Left ventricle myocardium inferior (tissue), 1 donor: ENCODE data around the gene MTHFSD. TPM values are rescaled to one million over a fixed set of nuclear protein-coding genes. Genes with fewer than 3 reads are reported as not detected.
A peak's percentile ranks its signal among the peaks of the same experiment; 100 is the strongest.

ENCODE experiments used
- DNase-seq: peaks from one replicate; pipeline ENCODE4 v3.0.0-alpha.2; 2020
- H3K27ac ChIP-seq: fragments of 200-600 bp; replicated peaks from 2 replicates; pipeline ENCODE4 v1.8.0; 2021
- H3K27me3 ChIP-seq: fragments of 200-600 bp; 2 replicates; pipeline ENCODE4 v1.8.0; 2021; ENCODE audit warnings: low read depth
- H3K36me3 ChIP-seq: fragments of 200-600 bp; 2 replicates; pipeline ENCODE4 v1.8.0; 2021
- H3K4me1 ChIP-seq: fragments of 200-600 bp; 2 replicates; pipeline ENCODE4 v1.8.0; 2021
- H3K4me3 ChIP-seq: fragments of 200-600 bp; 2 replicates; pipeline ENCODE4 v1.8.0; 2021; ENCODE audit warnings: mild to moderate bottlenecking, moderate library complexity
- H3K9me3 ChIP-seq: fragments of 200-600 bp; replicated peaks from 2 replicates; pipeline ENCODE4 v1.8.0; 2021
- intact Hi-C: fragments of 100-400 bp; cut with micrococcal nuclease; formaldehyde crosslinking; loops from one replicate; pipeline ENCODE4 v1.11.0; 2022
- total RNA-seq: library from RNA; stranded (reverse); fragmentation: NEBNext Ultra II Directional; extraction: Animal tissue kit (Norgen Biotek cat#: 25700); gene quantifications from one replicate; pipeline ENCODE4 v1.2.1, GENCODE V29; 2021
- TF ChIP-seq, protein P1 (sequence below): fragments of 200-600 bp; IDR thresholded peaks from 2 replicates; pipeline ENCODE4 v1.8.0; 2021; ENCODE audit warnings: antibody characterized with exemption, mild to moderate bottlenecking, borderline replicate concordance
- donor health status: DM: no; HTN: yes; CAD: no; lungs with severe emphysema.

The MTHFSD gene
- total RNA-seq, 1 donor from 2014 or later = 10.2 TPM

- no peaks in the 10 kb centered on the region for H3K9me3 ChIP-seq
- no peak overlapping the region for H3K27ac ChIP-seq
- peaks cover 44% of the 10 kb centered on the region for H3K27me3 ChIP-seq
- TF ChIP-seq, protein P1, sequence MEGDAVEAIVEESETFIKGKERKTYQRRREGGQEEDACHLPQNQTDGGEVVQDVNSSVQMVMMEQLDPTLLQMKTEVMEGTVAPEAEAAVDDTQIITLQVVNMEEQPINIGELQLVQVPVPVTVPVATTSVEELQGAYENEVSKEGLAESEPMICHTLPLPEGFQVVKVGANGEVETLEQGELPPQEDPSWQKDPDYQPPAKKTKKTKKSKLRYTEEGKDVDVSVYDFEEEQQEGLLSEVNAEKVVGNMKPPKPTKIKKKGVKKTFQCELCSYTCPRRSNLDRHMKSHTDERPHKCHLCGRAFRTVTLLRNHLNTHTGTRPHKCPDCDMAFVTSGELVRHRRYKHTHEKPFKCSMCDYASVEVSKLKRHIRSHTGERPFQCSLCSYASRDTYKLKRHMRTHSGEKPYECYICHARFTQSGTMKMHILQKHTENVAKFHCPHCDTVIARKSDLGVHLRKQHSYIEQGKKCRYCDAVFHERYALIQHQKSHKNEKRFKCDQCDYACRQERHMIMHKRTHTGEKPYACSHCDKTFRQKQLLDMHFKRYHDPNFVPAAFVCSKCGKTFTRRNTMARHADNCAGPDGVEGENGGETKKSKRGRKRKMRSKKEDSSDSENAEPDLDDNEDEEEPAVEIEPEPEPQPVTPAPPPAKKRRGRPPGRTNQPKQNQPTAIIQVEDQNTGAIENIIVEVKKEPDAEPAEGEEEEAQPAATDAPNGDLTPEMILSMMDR = no peak
- no peak overlapping the region for H3K4me3 ChIP-seq
- peak; percentile 0 for DNase-seq
- intact Hi-C loops = no loop called here
- no peaks in the 10 kb centered on the region for H3K36me3 ChIP-seq
- H3K4me1 ChIP-seq = peaks cover 12% of the 10 kb centered on the region
Measured at GRCh38 chr16:86525696-86526095, 29.3 kb downstream of the MTHFSD start.

DNA sequence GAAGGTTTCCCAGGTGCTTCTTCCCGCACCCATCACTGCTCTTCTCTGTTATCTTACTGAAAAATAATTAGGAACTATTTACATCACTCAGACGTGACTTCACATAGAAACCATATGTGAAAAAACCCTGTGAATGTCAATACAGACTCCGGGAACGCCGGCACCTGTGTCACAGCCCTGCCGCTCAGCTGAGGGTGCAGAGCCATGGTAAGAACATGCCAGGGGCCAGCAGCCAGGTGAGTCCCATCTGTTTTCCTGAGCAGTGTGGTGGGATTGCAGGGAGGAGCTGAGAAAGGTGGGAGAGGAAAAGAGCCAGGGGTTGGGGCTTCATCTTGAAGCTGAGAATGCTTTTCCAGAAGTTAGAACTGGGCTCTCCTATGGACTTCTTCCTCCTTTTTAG is 31.0 kb downstream of the MTHFSD start:
- Histone ChIP-seq H3K27me3 (peaks cover 61% of the 10 kb centered on the region), H3K4me1 (peaks cover 17% of the 10 kb centered on the region)
- intact Hi-C loops = no loop called here

DNA sequence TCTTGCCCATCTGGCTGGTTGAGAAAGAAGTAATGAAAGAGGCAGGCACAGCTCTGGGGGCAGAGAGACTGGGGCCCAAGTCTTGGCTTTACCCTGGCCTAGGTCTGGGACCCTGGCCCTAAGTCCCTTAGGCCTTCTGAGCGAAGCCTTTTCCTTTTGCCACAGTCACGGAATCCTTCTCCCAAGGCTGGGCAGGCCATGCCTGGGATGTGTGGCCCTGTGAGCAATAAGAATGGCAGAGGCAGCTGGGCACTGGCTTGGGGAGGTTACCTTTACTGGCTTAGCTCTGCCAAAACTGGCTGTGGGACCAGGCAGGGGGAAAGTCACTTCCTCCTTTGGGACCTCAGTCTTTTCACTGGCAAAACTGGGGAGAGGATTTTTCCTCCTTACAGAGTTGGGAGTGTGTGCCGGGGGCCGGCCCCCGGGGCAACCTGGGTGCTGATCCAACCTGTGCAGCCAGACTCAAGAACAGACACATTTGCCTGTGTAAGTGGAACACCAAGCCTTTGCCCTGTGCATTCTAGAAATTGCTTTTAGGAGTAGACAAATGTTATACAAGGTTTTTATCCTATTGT is 31.8 kb downstream of the MTHFSD start:
- TF ChIP-seq, protein P1 = no peak
- intact Hi-C loops = no loop called here
- no peak overlapping the region for H3K27ac ChIP-seq

More for the DNA sequence above, 31.0 kb downstream of the MTHFSD start:
- H3K36me3 ChIP-seq = no peaks in the 10 kb centered on the region
- no peak overlapping the region for H3K27ac ChIP-seq
- H3K4me3 ChIP-seq = no peak overlapping the region
- DNase-seq = peak; percentile 2
- TF ChIP-seq, protein P1 = no peak
- H3K9me3 ChIP-seq = no peaks in the 10 kb centered on the region

GRCh38 chr16:86522634-86523033 is 32.4 kb downstream of the MTHFSD start:
- intact Hi-C loops = no loop called here
- H3K4me1 ChIP-seq = peaks cover 16% of the 10 kb centered on the region
- no peak for DNase-seq
- H3K4me3 ChIP-seq = no peak overlapping the region
- no peaks in the 10 kb centered on the region for H3K9me3 ChIP-seq
- H3K27me3 ChIP-seq = peaks cover 75% of the 10 kb centered on the region
- H3K27ac ChIP-seq = no peak overlapping the region
- H3K36me3 ChIP-seq = no peaks in the 10 kb centered on the region
- TF ChIP-seq, protein P1 = no peak

More for the DNA sequence above, 31.8 kb downstream of the MTHFSD start:
- peak; percentile 0 for DNase-seq
- Histone ChIP-seq H3K36me3 (no peaks in the 10 kb centered on the region), H3K4me3 (no peak overlapping the region), H3K4me1 (peaks cover 17% of the 10 kb centered on the region), H3K9me3 (no peaks in the 10 kb centered on the region), H3K27me3 (peaks cover 69% of the 10 kb centered on the region)

- Histone ChIP-seq H3K9me3 (no peaks in the 10 kb centered on the region), H3K4me1 (peaks cover 11% of the 10 kb centered on the region), H3K36me3 (no peaks in the 10 kb centered on the region), H3K27me3 (peaks cover 86% of the 10 kb centered on the region), H3K27ac (no peak overlapping the region), H3K4me3 (no peak overlapping the region)
- TF ChIP-seq, protein P1 = no peak
- DNase-seq = peak; percentile 1
- intact Hi-C loops = no loop called here
Measured at GRCh38 chr16:86521236-86522197, 33.5 kb downstream of the MTHFSD start.
